GM19395 (cell line): ENCODE data around the gene NLRP11.
"Not testable (repeated sequence)": the region's sequence is repeated elsewhere in the genome, so short reads cannot be mapped to it uniquely, and the experiment has no call there.

Experiments
- ATAC-seq: cut with Tn5 transposase; IDR thresholded peaks from one replicate; pipeline ENCODE4 v1.9.1; 2021; ENCODE audit warnings: mild to moderate bottlenecking, moderate library complexity; ENCODE audit not compliant: unreplicated experiment

Gene NLRP11

DNA sequence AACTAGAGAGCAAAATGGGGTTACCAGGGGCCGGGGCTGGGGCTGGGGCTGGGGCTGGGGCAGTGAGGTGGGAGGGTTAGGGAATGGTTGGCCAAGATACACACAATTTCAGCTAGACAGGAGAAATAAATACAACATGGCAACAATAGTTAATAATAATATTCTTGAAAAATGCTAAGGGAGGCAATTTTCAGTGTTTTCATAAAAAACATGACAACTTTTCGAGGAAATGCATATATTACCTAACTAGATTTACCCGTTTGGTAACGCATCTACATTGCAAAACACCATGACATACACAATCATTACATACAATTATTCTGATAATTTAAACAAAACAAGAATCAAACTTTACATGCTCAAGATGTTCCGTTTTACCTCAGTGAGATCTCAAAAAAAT is 50.7 kb downstream of the NLRP11 start:
- ATAC-seq: no peak

DNA sequence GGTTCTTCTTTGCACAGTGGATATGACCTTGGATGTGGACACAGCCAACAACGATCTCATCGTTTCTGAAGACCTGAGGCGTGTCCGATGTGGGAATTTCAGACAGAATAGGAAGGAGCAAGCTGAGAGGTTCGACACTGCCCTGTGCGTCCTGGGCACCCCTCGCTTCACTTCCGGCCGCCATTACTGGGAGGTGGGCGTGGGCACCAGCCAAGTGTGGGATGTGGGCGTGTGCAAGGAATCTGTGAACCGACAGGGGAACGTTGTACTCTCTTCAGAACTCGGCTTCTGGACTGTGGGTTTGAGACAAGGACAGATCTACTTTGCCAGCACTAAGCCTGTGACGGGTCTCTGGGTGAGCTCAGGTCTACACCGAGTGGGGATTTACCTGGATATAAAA is 53.5 kb downstream of the NLRP11 start:
- no peak for ATAC-seq

DNA sequence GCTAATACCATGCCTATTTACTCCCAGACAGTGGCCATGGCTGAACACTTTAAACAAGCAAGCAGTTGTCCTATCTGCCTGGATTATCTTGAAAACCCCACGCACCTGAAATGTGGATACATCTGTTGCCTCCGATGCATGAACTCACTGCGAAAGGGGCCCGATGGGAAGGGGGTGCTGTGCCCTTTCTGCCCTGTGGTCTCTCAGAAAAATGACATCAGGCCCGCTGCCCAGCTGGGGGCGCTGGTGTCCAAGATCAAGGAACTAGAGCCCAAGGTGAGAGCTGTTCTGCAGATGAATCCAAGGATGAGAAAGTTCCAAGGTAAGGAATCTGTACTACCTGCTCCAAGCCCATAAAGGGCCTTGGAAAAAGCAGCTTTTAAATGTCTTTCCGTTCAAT is 54.3 kb downstream of the NLRP11 start:
- ATAC-seq: no peak

DNA sequence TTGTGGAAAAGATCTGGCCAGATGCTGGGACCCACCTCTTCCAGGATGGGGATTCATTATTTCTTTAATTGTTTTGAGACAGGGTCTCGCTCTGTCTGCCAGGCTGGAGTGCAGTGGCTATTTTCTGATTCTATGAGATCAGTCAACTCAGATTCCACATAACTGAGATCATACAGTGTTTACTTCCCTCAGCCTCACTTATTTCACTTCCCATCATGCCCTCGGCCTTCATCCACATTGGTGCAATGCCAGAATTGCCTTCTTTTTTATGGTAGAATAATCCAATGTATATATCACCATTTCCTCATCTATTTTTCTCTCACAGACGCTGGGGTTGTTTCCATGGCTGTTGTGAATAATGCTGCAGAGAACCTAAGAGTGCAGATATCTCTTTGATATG is 62.2 kb downstream of the NLRP11 start:
- not testable (repeated sequence) for ATAC-seq

DNA sequence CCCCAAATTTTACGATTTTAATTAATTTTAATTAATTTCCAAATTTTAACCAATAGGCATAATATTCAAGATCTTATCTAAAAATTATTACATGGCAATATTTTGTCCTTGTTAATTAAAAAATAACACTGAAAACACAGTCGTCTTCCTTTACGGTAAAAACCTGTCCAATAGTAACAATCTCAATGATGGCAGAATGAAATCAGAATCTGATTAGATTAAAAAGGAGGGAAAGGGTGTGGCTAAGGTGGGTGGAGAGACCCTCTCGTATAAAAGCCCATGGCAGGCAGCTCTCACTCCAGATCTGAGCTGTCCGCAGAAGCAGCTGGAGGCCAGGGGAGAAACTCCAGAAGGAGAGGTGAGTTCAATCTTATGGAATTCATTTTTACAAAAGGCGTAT is 63.0 kb downstream of the NLRP11 start, which contains the start of gene RFPL4AL1:
Gene RFPL4AL1, plus strand, starts transcription at position 301 of the 400 bp plus-strand sequence. CDS start 2,687 bp downstream, outside the sequence.
- ATAC-seq: not testable (repeated sequence)

DNA sequence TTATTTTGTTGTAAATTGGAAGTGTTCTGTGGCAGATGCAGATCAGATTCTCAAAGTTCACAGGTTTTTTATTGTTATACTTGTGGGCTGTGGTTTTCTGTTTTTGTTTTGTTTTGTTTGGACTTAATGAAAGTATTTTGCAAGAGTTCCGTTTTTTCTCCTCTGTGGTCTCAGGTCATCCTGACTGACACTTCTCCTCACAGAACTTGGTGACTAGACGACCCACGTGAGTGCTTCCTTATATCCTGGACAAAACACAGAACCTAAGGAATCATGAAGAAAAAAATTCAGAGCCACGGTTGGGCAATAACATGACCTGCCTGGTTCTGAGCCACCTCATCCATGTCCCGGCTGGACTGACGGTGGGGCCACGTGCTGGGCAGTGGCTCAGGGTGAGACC is 65.3 kb downstream of the NLRP11 start:
- no peak for ATAC-seq

DNA sequence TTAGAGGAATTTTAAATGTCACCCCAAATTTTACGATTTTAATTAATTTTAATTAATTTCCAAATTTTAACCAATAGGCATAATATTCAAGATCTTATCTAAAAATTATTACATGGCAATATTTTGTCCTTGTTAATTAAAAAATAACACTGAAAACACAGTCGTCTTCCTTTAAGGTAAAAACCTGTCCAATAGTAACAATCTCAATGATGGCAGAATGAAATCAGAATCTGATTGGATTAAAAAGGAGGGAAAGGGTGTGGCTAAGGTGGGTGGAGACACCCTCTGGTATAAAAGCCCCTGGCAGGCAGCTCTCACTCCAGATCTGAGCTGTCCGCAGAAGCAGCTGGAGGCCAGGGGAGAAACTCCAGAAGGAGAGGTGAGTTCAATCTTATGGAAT is 73.0 kb downstream of the NLRP11 start, which contains the start of gene RFPL4A:
Gene RFPL4A, plus strand, starts transcription at position 301 of the 400 bp plus-strand sequence. CDS start 2,704 bp downstream, outside the sequence.
- not testable (repeated sequence) for ATAC-seq

DNA sequence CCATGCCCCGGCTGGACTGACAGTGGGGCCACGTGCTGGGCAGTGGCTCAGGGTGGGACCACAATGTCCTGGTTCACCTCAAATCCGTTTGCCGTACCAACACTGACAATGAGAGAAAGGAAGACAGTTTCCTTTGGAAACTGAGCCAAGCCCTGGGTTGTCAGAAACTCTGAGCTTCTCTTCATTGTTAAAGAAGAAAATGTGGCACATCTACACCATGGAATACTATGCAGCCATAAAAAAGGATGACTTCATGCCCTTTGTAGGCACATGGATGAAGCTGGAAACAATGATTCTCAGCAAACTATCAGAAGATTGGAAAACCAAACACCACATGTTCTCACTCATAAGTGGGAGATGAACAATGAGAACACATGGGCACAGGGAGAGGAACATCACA is 75.0 kb downstream of the NLRP11 start:
- ATAC-seq: not testable (repeated sequence)

DNA sequence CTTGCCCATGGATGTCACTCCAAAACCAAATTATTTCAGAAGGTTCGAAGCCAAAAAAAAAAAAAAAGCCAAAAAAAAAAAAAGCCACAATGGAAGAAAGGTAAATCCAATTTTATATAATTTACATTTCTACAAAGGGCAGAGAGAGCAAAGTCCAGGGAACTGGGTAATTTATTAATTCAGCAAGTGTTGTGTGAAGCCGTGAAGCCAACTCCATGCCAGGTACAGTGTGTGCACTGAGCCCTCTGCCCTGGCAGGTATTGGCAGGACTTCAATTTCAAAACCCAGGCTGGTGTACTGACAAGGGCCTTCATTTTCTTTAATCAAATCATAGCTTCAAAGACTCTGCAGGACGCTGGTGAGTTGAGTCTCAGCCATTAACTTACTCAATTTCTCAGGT is 78.4 kb downstream of the NLRP11 start:
- ATAC-seq: no peak

DNA sequence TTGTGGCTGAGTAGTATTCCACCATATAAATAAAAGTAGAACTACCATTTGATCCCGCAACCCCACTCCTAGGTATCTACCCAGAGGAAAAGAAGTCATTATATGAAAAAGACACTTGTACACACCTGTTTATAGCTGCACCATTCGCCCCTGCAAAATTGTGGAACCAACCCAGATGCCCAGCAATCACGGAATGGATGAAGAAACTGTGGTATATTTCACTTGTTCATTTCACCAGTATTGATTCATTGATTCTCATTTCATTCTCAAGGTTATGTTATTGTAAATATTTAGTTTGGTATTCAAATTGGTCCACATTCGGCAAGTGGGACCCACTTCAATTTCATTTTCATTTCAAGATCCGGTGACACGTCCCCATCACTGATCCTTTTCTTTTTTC is 81.1 kb downstream of the NLRP11 start:
- no peak for ATAC-seq

DNA sequence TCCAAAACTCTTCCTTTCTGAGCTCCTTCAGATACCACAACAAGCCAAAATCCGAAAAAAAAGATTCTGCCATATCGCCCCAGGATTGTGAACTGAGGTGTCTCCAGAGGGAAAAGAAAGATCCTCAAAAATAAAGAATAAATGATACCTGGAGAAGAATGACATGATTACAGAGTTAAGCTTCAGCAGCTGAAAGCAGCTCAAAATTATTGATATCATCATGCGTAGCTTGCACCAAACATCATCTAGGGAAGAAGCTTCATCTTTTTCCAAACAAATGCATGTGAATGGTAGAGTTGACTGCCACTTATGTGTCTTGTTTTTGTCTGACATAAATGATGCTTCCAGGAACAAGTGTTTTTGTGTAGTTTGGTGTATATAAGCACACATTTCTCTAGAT is 93.5 kb downstream of the NLRP11 start, which contains the start of gene NLRP9:
Gene NLRP9, minus strand, starts transcription at position 101 of the 400 bp plus-strand sequence. Its CDS starts 28 bp downstream, at position 73.
- no peak for ATAC-seq
